ENCODE data around the gene PFDN6. TPM values are rescaled to one million over a fixed set of nuclear protein-coding genes. Genes with fewer than 3 reads are reported as not detected.

PFDN6 gene
- total and polyA plus RNA-seq, 9 of the 15 experiments (the other 6 are each of a cell fraction or from before 2014, with no cell fraction given) = 6.8 to 475 (median 216) TPM

DNA sequence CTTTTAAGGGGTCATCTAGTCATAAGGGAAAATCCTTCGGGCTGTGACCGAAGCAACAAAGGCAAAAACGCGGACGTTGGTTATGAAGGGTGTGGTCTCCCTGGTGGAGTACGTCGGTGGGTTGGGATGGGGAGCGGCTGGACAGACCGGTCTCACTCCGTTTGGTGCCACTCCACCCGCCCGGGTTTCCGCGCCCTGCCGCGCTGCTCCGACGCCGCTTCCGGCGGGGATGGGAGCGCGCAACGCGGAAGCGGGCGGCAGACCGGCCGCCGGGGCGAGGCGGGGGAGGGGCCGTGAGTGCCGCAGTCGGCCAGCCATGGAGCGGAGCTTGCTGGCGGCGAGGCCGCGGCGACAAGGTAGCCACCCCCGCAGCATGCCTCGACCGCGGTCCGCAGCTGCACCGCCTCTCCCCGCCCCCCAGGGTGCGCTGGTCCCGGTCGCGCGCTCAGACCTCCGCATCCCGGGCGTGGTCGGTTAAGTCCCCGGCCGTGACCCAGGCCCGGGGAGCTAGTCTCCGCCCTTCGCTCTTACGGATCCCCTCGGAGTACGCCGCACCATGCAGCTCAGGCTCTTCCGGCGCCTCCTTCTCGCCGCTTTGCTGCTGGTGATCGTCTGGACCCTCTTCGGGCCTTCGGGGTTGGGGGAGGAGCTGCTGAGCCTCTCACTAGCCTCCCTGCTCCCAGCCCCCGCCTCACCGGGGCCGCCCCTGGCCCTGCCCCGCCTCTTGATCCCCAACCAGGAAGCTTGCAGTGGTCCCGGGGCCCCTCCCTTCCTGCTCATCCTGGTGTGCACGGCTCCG is 12.3 kb upstream of the PFDN6 start, which contains the start of gene B3GALT4 (continued):
- 0 out of 2 replicates have a peak, but pooled peaks have one; percentile 2 for TF ChIP-seq SPI1 (IDR thresholded peaks at IDR 0.05; ENCODE audit: borderline replicate concordance, low read depth, low read length)
- TF ChIP-seq RAD21 (CRISPR knock-in tag; conservative IDR thresholded peaks at IDR 0.05 in 1 of 2, IDR thresholded peaks at IDR 0.05 in 1 of 2) = peak; percentile 50 to 52; a peak in 3 of 4 replicates
- no peak for TF ChIP-seq DNMT1 (IDR thresholded peaks at IDR 0.05)
- TF ChIP-seq POLR2H (tag; IDR thresholded peaks at IDR 0.05; ENCODE audit: low read depth) = peak; percentile 58; the same call in 1 of the 2 replicates
- no peak for TF ChIP-seq TAF9B (IDR thresholded peaks at IDR 0.05; ENCODE audit: partially characterized antibody)
- peak in 1 of 2 experiments; percentile 99; a peak in 2 of 4 replicates for TF ChIP-seq ZNF639 (CRISPR knock-in tag; conservative IDR thresholded peaks at IDR 0.05 in 1 of 2, IDR thresholded peaks at IDR 0.05 in 1 of 2)
- TF ChIP-seq HDAC8 (tag; IDR thresholded peaks at IDR 0.05) = no peak
- no peak for TF ChIP-seq ARHGAP35 (IDR thresholded peaks at IDR 0.05; ENCODE audit: partially characterized antibody)
- no peak for TF ChIP-seq CLOCK (CRISPR knock-in tag; IDR thresholded peaks at IDR 0.05; ENCODE audit: borderline replicate concordance)
- 0 out of 2 replicates have a peak, but pooled peaks have one; percentile 52 for TF ChIP-seq SAFB (IDR thresholded peaks at IDR 0.05; ENCODE audit: borderline replicate concordance, low read depth, low read length)
- TF ChIP-seq SMAD4 (CRISPR knock-in tag; conservative IDR thresholded peaks at IDR 0.05) = peak; percentile 95
- TF ChIP-seq ZBTB5 (IDR thresholded peaks at IDR 0.05) = peak; percentile 53; the same call in 1 of the 2 replicates
- TF ChIP-seq, protein P1, sequence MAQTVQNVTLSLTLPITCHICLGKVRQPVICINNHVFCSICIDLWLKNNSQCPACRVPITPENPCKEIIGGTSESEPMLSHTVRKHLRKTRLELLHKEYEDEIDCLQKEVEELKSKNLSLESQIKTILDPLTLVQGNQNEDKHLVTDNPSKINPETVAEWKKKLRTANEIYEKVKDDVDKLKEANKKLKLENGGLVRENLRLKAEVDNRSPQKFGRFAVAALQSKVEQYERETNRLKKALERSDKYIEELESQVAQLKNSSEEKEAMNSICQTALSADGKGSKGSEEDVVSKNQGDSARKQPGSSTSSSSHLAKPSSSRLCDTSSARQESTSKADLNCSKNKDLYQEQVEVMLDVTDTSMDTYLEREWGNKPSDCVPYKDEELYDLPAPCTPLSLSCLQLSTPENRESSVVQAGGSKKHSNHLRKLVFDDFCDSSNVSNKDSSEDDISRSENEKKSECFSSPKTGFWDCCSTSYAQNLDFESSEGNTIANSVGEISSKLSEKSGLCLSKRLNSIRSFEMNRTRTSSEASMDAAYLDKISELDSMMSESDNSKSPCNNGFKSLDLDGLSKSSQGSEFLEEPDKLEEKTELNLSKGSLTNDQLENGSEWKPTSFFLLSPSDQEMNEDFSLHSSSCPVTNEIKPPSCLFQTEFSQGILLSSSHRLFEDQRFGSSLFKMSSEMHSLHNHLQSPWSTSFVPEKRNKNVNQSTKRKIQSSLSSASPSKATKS (CRISPR knock-in tag; IDR thresholded peaks at IDR 0.05) = 0 out of 2 replicates have a peak, but pooled peaks have one; percentile 26
- no peak for TF ChIP-seq NFRKB (IDR thresholded peaks at IDR 0.05; ENCODE audit: low read depth)
- TF ChIP-seq THAP7 (CRISPR knock-in tag; IDR thresholded peaks at IDR 0.05) = peak; percentile 82
- TF ChIP-seq ZNF695 (CRISPR knock-in tag; IDR thresholded peaks at IDR 0.05) = peak; percentile 87; the same call in 1 of the 2 replicates

Measured in K562 (cell line).